Neural progenitor cell (in vitro differentiated cells): ENCODE measurements around the gene VWC2L. TPM values are rescaled to one million over a fixed set of nuclear protein-coding genes. Genes with fewer than 3 reads are reported as not detected.
A peak's percentile ranks its signal among the peaks of the same experiment; 100 is the strongest.

Experiments used
- DNase-seq: peaks from one replicate; pipeline ENCODE4 v3.0.0-alpha.2; 2016; ENCODE audit warnings: low spot score
- H2AFZ ChIP-seq: fragments of 200-600 bp; sonication (generic); replicated peaks from 2 replicates; pipeline ENCODE4 v1.6.1; 2016; ENCODE audit warnings: antibody characterized with exemption
- H3F3A ChIP-seq: fragments of 200-600 bp; sonication (generic); 2 replicates; pipeline ENCODE4 v1.6.1; 2016; ENCODE audit warnings: antibody characterized with exemption, low read depth
- H3K27ac ChIP-seq: fragments of 200-600 bp; sonication (generic); 2 replicates; pipeline ENCODE4 v1.5.1; 2016; ENCODE audit warnings: mild to moderate bottlenecking
- H3K27me3 ChIP-seq: fragments of 200-600 bp; sonication (generic); 2 replicates; pipeline ENCODE4 v1.6.1; 2016; ENCODE audit warnings: mild to moderate bottlenecking, moderate library complexity
- H3K36me3 ChIP-seq: fragments of 200-600 bp; sonication (generic); 2 replicates; pipeline ENCODE4 v1.5.1; 2016
- H3K4me1 ChIP-seq: fragments of 200-600 bp; sonication (generic); 2 replicates; pipeline ENCODE4 v1.6.1; 2016; ENCODE audit warnings: mixed run types
- H3K4me2 ChIP-seq: fragments of 200-600 bp; sonication (generic); 2 replicates; pipeline ENCODE4 v1.6.1; 2016
- H3K4me3 ChIP-seq: fragments of 200-600 bp; sonication (generic); 2 replicates; pipeline ENCODE4 v1.5.1; 2016
- H3K79me2 ChIP-seq: fragments of 200-600 bp; sonication (generic); 2 replicates; pipeline ENCODE4 v1.6.1; 2016; ENCODE audit warnings: low read depth
- H3K9ac ChIP-seq: fragments of 200-600 bp; sonication (generic); 2 replicates; pipeline ENCODE4 v1.6.1; 2016
- H3K9me3 ChIP-seq: fragments of 200-600 bp; sonication (generic); 2 replicates; pipeline ENCODE4 v1.5.1; 2016; ENCODE audit warnings: low read depth
- H4K20me1 ChIP-seq: fragments of 200-600 bp; sonication (generic); 2 replicates; pipeline ENCODE4 v1.6.1; 2016; ENCODE audit warnings: low read depth
- H3K27ac Mint-ChIP-seq: 3 replicates; pipeline ENCODE4 v1.8.0; 2021; ENCODE audit warnings: mixed read lengths
- H3K27me3 Mint-ChIP-seq: 2 replicates; pipeline ENCODE4 v1.8.0; 2022; ENCODE audit warnings: low read depth, mild to moderate bottlenecking, inconsistent platforms, moderate library complexity, mixed read lengths; ENCODE audit not compliant: insufficient read depth
- H3K36me3 Mint-ChIP-seq: 3 replicates; pipeline ENCODE4 v1.8.0; 2021; ENCODE audit warnings: mixed read lengths
- H3K4me1 Mint-ChIP-seq: 3 replicates; pipeline ENCODE4 v1.8.0; 2021; ENCODE audit warnings: mixed read lengths
- H3K4me3 Mint-ChIP-seq: 3 replicates; pipeline ENCODE4 v1.8.0; 2021; ENCODE audit warnings: mild to moderate bottlenecking, moderate library complexity, mixed read lengths
- H3K9me3 Mint-ChIP-seq: 3 replicates; pipeline ENCODE4 v1.8.0; 2020; ENCODE audit warnings: mixed read lengths
- EZH2 ChIP-seq: fragments of 200-600 bp; sonication (generic); IDR thresholded peaks from 2 replicates; pipeline ENCODE4 v1.6.1; 2017; ENCODE audit warnings: antibody characterized with exemption, mild to moderate bottlenecking, moderate library complexity
- EZH2phosphoT487 ChIP-seq: fragments of 200-600 bp; sonication (generic); IDR thresholded peaks from 2 replicates; pipeline ENCODE4 v1.6.1; 2017; ENCODE audit warnings: antibody characterized with exemption
- total RNA-seq: library from RNA; depleted of rRNA; stranded (reverse); fragments of >200 nt; gene quantifications from 2 replicates; pipeline ENCODE4 v1.2.3, GENCODE V29; 2015; ENCODE audit warnings: low replicate concordance
- TF ChIP-seq, protein P1 (sequence below): fragments of 200-600 bp; sonication (generic); IDR thresholded peaks from 2 replicates; pipeline ENCODE4 v1.5.1; 2017; ENCODE audit warnings: antibody characterized with exemption, mild to moderate bottlenecking

The VWC2L gene
- total RNA-seq: not detected in 2 replicates

DNA sequence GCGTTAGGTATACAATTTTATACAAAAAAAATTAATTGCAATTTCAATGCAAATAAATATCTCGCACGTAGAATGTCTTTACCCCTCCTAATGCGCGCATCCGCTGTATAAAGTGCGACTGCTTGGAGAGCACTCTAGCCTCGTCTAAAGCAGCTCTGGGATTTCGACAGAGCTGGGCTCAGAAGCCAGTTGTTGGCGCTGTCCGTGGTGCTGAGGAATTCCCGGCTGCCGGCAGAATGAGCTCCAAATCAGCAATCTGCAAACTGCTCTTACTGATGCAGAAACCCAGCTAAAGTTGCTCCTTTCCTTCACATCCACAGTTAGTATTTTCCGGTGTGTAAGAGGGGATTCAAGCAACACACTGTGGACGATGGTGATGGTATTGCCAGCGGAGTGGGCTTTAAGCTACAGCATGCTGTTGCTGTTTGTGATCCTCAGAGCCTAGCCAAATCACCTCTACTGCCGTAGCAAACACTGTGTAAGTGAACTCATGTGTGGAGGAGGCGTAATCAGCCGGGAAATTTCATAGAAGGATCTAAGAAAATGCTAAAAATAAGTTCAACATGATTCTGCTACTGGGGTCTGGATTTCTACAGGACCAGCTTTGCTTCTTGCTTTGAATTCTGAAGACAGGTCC, at the start of gene VWC2L:
VWC2L (plus strand) TSS at position 137 of the 637 bp plus-strand sequence. CDS start 3,140 bp downstream, outside the sequence.
- no peaks in the 10 kb centered on the region for H3F3A ChIP-seq
- no peaks in the 10 kb centered on the region for H3K9me3 Mint-ChIP-seq
- peaks cover 20% of the 10 kb centered on the region for H3K27me3 ChIP-seq
- H3K4me3 ChIP-seq: no peak within 1 kb of the TSS
- H3K36me3 Mint-ChIP-seq: no peaks in the 10 kb centered on the region
- H3K4me1 Mint-ChIP-seq: peaks cover 7% of the 10 kb centered on the region
- H3K4me2 ChIP-seq: no peak within 1 kb of the TSS
- no peak within 1 kb of the TSS for H3K9ac ChIP-seq
- H3K36me3 ChIP-seq: no peaks in the 10 kb centered on the region
- TF ChIP-seq EZH2phosphoT487 (peak; percentile 38), EZH2 (no peak)
- TF ChIP-seq, protein P1, sequence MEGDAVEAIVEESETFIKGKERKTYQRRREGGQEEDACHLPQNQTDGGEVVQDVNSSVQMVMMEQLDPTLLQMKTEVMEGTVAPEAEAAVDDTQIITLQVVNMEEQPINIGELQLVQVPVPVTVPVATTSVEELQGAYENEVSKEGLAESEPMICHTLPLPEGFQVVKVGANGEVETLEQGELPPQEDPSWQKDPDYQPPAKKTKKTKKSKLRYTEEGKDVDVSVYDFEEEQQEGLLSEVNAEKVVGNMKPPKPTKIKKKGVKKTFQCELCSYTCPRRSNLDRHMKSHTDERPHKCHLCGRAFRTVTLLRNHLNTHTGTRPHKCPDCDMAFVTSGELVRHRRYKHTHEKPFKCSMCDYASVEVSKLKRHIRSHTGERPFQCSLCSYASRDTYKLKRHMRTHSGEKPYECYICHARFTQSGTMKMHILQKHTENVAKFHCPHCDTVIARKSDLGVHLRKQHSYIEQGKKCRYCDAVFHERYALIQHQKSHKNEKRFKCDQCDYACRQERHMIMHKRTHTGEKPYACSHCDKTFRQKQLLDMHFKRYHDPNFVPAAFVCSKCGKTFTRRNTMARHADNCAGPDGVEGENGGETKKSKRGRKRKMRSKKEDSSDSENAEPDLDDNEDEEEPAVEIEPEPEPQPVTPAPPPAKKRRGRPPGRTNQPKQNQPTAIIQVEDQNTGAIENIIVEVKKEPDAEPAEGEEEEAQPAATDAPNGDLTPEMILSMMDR: no peak
- peaks cover 3% of the 10 kb centered on the region for H4K20me1 ChIP-seq
- DNase-seq: peak; percentile 92
- H2AFZ ChIP-seq: no peak within 1 kb of the TSS
- no peak within 1 kb of the TSS for H3K27ac ChIP-seq
- no peak within 1 kb of the TSS for H3K27ac Mint-ChIP-seq
- peak within 1 kb of the TSS; percentile 57 for H3K4me3 Mint-ChIP-seq
- H3K27me3 Mint-ChIP-seq: no peaks in the 10 kb centered on the region
- H3K79me2 ChIP-seq: no peaks in the 10 kb centered on the region
- H3K4me1 ChIP-seq: no peaks in the 10 kb centered on the region
- no peaks in the 10 kb centered on the region for H3K9me3 ChIP-seq

DNA sequence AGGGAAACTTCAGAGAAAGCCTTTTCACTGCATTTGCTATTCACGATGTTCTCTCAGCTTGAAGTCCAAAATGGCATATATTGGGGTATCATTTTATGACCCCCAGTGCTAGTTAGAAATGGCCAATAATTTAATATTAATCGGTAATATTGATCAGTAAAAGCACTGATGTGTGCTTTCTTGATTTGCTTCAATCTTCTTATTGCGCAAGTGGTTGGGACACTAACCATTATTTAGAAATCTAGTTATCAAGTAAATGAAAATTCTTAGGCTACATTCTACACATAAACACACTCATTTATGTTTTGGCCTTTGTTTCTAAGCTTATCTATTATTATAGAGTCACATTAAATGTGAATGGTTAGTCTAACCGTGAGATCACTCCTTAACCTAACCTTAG, 49.7 kb upstream of the VWC2L start:
- Mint-ChIP-seq H3K9me3 (peaks cover 12% of the 10 kb centered on the region), H3K27ac (no peak overlapping the region)

DNA sequence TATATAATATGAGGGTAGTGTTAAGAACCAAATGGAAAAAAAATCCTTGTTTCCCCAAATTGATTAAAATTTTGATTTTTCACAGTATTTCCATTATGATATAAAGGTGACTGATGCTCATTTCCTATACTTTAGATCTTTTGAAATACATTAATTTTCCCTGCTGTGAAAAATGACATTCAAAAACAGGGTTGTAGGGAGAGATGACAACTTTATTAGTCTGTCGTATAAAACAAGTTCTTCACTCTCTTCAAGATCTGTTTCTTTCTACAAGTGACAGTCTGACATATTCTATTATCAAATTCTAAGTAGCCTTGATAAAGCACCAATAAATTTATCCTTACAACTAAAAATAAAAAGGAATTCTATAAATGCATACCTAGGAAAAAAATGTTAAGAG, 45.3 kb upstream of the VWC2L start:
- no peaks in the 10 kb centered on the region for H3K36me3 Mint-ChIP-seq
- Histone ChIP-seq H4K20me1 (no peaks in the 10 kb centered on the region), H3K27me3 (no peaks in the 10 kb centered on the region), H3F3A (no peaks in the 10 kb centered on the region), H3K4me3 (no peak overlapping the region), H3K4me2 (no peak overlapping the region), H3K27ac (no peak overlapping the region), H2AFZ (no peak overlapping the region), H3K79me2 (no peaks in the 10 kb centered on the region), H3K36me3 (no peaks in the 10 kb centered on the region), H3K9ac (no peak overlapping the region), H3K4me1 (no peaks in the 10 kb centered on the region), H3K9me3 (no peaks in the 10 kb centered on the region)
- H3K27ac Mint-ChIP-seq: no peak overlapping the region
- TF ChIP-seq, protein P1: no peak
- no peak for TF ChIP-seq EZH2
- TF ChIP-seq EZH2phosphoT487: no peak
- H3K4me3 Mint-ChIP-seq: no peak overlapping the region
- no peaks in the 10 kb centered on the region for H3K9me3 Mint-ChIP-seq
- H3K27me3 Mint-ChIP-seq: no peaks in the 10 kb centered on the region
- no peak for DNase-seq
- no peaks in the 10 kb centered on the region for H3K4me1 Mint-ChIP-seq

More for the DNA sequence above, 49.7 kb upstream of the VWC2L start:
- Mint-ChIP-seq H3K4me3 (no peak overlapping the region), H3K36me3 (peaks cover 2% of the 10 kb centered on the region), H3K4me1 (peaks cover 3% of the 10 kb centered on the region), H3K27me3 (no peaks in the 10 kb centered on the region)
- no peak overlapping the region for H3K4me3 ChIP-seq
- H4K20me1 ChIP-seq: no peaks in the 10 kb centered on the region
- H3K4me1 ChIP-seq: no peaks in the 10 kb centered on the region
- H3K9me3 ChIP-seq: no peaks in the 10 kb centered on the region
- H3F3A ChIP-seq: no peaks in the 10 kb centered on the region
- H2AFZ ChIP-seq: no peak overlapping the region
- no peak overlapping the region for H3K4me2 ChIP-seq
- H3K27ac ChIP-seq: no peak overlapping the region
- DNase-seq: no peak
- H3K27me3 ChIP-seq: no peaks in the 10 kb centered on the region
- H3K36me3 ChIP-seq: no peaks in the 10 kb centered on the region
- H3K79me2 ChIP-seq: no peaks in the 10 kb centered on the region
- H3K9ac ChIP-seq: no peak overlapping the region
- TF ChIP-seq EZH2 (no peak), EZH2phosphoT487 (no peak)
- TF ChIP-seq, protein P1: no peak
